GM12878 (cell line): ENCODE data around the gene FCER1G. TPM values are rescaled to one million over a fixed set of nuclear protein-coding genes. Genes with fewer than 3 reads are reported as not detected.
A peak's percentile ranks its signal among the peaks of the same experiment; 100 is the strongest.

Source experiments
- BRCA1 ChIP-seq: IDR thresholded peaks from 2 replicates; pipeline ENCODE4 v1.6.1; 2011; ENCODE audit warnings: low read depth, low read length, improper control_type of control experiment
- CBX3 ChIP-seq: fragments of 200-600 bp; sonication (generic); IDR thresholded peaks from 2 replicates; pipeline ENCODE4 v1.6.1; 2016; ENCODE audit warnings: low read depth, borderline replicate concordance
- CUX1 ChIP-seq: IDR thresholded peaks from 2 replicates; pipeline ENCODE4 v1.6.1; 2012; ENCODE audit warnings: improper control_type of control experiment, low read depth, low read length; ENCODE audit not compliant: insufficient replicate concordance
- E2F4 ChIP-seq: IDR thresholded peaks from 2 replicates; pipeline ENCODE4 v1.6.1; 2012; ENCODE audit warnings: low read depth, low read length, improper control_type of control experiment
- EZH2 ChIP-seq: IDR thresholded peaks from 2 replicates; pipeline ENCODE4 v1.6.1; 2012; ENCODE audit warnings: low read depth, mild to moderate bottlenecking, control low read depth, inconsistent platforms, low read length, borderline replicate concordance; ENCODE audit not compliant: control insufficient read depth
- FOXM1 ChIP-seq: IDR thresholded peaks from 2 replicates; pipeline ENCODE4 v1.6.1; 2012; ENCODE audit warnings: low read depth, mild to moderate bottlenecking, inconsistent platforms, low read length, moderate library complexity
- GATAD2B ChIP-seq: fragments of 450-650 bp; conservative IDR thresholded peaks from 2 replicates; pipeline ENCODE4 v1.6.1; 2017; ENCODE audit warnings: low read depth, mild to moderate bottlenecking, moderate library complexity
- IKZF1 ChIP-seq: fragments of 450-650 bp; conservative IDR thresholded peaks from 2 replicates; pipeline ENCODE4 v1.6.1; 2017; ENCODE audit warnings: antibody characterized with exemption, mild to moderate bottlenecking
- IRF4 ChIP-seq: IDR thresholded peaks from 2 replicates; pipeline ENCODE4 v1.6.1; 2011; ENCODE audit warnings: low read depth, low read length
- NFXL1 ChIP-seq: fragments of 450-650 bp; IDR thresholded peaks from 2 replicates; pipeline ENCODE4 v1.6.1; 2017; ENCODE audit warnings: antibody characterized with exemption, mild to moderate bottlenecking, borderline replicate concordance
- NFYA ChIP-seq: IDR thresholded peaks from 2 replicates; pipeline ENCODE4 v1.6.1; 2011; ENCODE audit warnings: low read depth, mild to moderate bottlenecking, low read length, improper control_type of control experiment, borderline replicate concordance
- RAD21 ChIP-seq: IDR thresholded peaks from 2 replicates; pipeline ENCODE4 v1.6.1; 2011; ENCODE audit warnings: mild to moderate bottlenecking, low read depth, low read length, moderate library complexity; ENCODE audit not compliant: insufficient read depth
- RELB ChIP-seq: fragments of 450-650 bp; IDR thresholded peaks from 2 replicates; pipeline ENCODE4 v1.6.1; 2017; ENCODE audit warnings: low read depth, mild to moderate bottlenecking, moderate library complexity
- SIN3A ChIP-seq: IDR thresholded peaks from 2 replicates; pipeline ENCODE4 v1.6.1; 2012; ENCODE audit warnings: low read depth, low read length, improper control_type of control experiment
- SMARCA5 ChIP-seq: fragments of 450-650 bp; IDR thresholded peaks from 2 replicates; pipeline ENCODE4 v1.6.1; 2017; ENCODE audit warnings: mild to moderate bottlenecking
- SUZ12 ChIP-seq: fragments of 200-600 bp; sonication (generic); IDR thresholded peaks from one replicate; pipeline ENCODE4 v1.6.1; 2018; ENCODE audit warnings: antibody characterized with exemption, mild to moderate bottlenecking; ENCODE audit not compliant: unreplicated experiment
- TBL1XR1 ChIP-seq: IDR thresholded peaks from 2 replicates; pipeline ENCODE4 v1.6.1; 2012; ENCODE audit warnings: low read depth, low read length, improper control_type of control experiment
- TCF3 ChIP-seq: IDR thresholded peaks from 2 replicates; pipeline ENCODE4 v1.6.1; 2012; ENCODE audit warnings: low read depth, mild to moderate bottlenecking, low read length, borderline replicate concordance; ENCODE audit not compliant: insufficient read depth
- ZBTB33 ChIP-seq: fragments of 450-650 bp; IDR thresholded peaks from 2 replicates; pipeline ENCODE4 v1.6.1; 2017; ENCODE audit warnings: mild to moderate bottlenecking
- polyA plus RNA-seq, 11 experiments: library from polyadenylated mRNA; depleted of rRNA in 4 of 11; unstranded in 6 of 11; stranded (reverse) in 5 of 11; fragments of >200 nt; fragmentation: Nextera tagmentation in 4 of 11; fragmentation: Illumina TruSeq in 1 of 11; extraction: Ambion mirVana in 4 of 11; extraction: Trizol in 1 of 11; gene quantifications; 1 replicate in 1 of 11; 2 replicates in 10 of 11; pipeline versions ENCODE4 v1.2.1 to v1.2.3, GENCODE V29; 2011 to 2016; ENCODE audit warnings: inconsistent platforms in 2 of 11, missing spikeins in 2 of 11, low read depth in 1 of 11
- total RNA-seq, 4 experiments: library from RNA; depleted of rRNA in 3 of 4; stranded (reverse); fragments of >200 nt in 3 of 4; fragmentation: Illumina TruSeq in 1 of 4; extraction: Trizol in 1 of 4; gene quantifications; 2 replicates each; pipeline versions ENCODE4 v1.2.1 to v1.2.3, GENCODE V29; 2013 to 2021

FCER1G gene
- total and polyA plus RNA-seq, 10 of the 15 experiments (the other 5 are each of a cell fraction or from before 2014, with no cell fraction given) = 0.40 to 1.9 (median 0.89) TPM

DNA sequence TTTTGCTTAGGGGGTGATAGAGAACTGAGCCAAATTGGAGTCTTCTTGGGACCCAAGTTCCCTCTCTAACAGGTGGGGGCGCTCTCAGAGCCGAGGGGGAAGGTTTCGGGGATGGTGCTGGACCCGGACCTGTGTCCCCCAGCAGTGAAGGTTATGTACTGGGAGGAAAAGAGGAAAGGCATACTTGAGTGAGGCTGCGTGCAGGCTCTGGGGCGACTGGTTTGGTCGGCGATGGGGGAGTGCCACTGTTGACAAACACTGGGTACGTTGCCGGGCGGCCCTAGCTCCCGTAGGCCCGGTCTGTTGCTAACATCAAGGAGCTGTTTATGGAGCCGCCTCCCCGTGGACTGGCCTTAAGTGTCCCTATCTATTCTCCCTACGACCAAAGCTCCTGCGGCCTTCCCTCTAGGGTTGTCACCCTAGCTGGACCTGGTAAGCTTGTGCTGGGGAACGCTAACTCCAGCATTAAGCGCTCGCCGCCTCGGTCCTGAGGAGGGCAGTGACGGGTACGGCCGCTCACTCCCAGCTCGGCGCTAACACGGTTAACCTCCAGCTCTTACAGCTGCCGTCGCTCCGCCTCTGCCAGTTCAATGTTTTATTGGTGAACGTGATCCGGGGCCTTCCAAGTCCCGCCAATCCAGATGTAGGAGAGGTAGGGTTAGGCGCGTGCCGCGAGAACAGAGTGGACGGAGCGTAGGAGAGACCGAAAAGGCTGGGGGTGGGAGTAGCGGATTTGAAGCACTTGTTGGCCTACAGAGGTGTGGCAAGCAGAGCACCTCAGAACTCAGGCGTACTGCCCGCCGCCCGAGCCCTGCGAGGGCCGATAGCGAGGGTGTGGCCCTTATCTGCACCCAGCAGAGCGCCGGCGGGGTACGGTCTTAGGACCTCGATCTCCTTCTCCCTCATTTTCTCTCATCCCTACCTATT lies 49.1 kb upstream of the FCER1G start, which contains the start of gene PPOX (continued):
- TF ChIP-seq GATAD2B (peak; percentile 64; the same call in 1 of the 2 replicates), CUX1 (no peak), RELB (peak; percentile 99), FOXM1 (peak; percentile 11; the same call in 1 of the 2 replicates), EZH2 (no peak), E2F4 (peak; percentile 82), SMARCA5 (peak; percentile 66; the same call in 1 of the 2 replicates), ZBTB33 (no peak), IRF4 (no peak; the same call in 1 of the 2 replicates), TCF3 (peak; percentile 62; the same call in 1 of the 2 replicates), BRCA1 (peak; percentile 70), SIN3A (peak; percentile 80), NFYA (peak; percentile 42), RAD21 (peak; percentile 26; the same call in 1 of the 2 replicates), CBX3 (no peak), SUZ12 (no peak), TBL1XR1 (0 out of 2 replicates have a peak, but pooled peaks have one; percentile 35), NFXL1 (no peak), IKZF1 (peak; percentile 51)
